ENCODE data around the gene KBTBD8.

Gene KBTBD8

GRCh38 chr3:66957367-66957766 is 40.7 kb upstream of the KBTBD8 start:
- H3K36me3 Mint-ChIP-seq (ENCODE audit: low read depth), result no peaks in the 10 kb centered on the region

GRCh38 chr3:66958067-66958466 is 40.0 kb upstream of the KBTBD8 start:
- Mint-ChIP-seq H3K9me3 (no peaks in the 10 kb centered on the region), H3K27me3 (ENCODE audit: low read depth, poor library complexity) (no peaks in the 10 kb centered on the region)
- DNase-seq, result no peak

More at GRCh38 chr3:66957367-66957766, 40.7 kb upstream of the KBTBD8 start:
- no peak for DNase-seq
- TF ChIP-seq, protein P1, sequence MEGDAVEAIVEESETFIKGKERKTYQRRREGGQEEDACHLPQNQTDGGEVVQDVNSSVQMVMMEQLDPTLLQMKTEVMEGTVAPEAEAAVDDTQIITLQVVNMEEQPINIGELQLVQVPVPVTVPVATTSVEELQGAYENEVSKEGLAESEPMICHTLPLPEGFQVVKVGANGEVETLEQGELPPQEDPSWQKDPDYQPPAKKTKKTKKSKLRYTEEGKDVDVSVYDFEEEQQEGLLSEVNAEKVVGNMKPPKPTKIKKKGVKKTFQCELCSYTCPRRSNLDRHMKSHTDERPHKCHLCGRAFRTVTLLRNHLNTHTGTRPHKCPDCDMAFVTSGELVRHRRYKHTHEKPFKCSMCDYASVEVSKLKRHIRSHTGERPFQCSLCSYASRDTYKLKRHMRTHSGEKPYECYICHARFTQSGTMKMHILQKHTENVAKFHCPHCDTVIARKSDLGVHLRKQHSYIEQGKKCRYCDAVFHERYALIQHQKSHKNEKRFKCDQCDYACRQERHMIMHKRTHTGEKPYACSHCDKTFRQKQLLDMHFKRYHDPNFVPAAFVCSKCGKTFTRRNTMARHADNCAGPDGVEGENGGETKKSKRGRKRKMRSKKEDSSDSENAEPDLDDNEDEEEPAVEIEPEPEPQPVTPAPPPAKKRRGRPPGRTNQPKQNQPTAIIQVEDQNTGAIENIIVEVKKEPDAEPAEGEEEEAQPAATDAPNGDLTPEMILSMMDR (IDR thresholded peaks at IDR 0.05), result no peak
- H3K9me3 Mint-ChIP-seq, result no peaks in the 10 kb centered on the region
- H3K27me3 Mint-ChIP-seq (ENCODE audit: low read depth, poor library complexity), result no peaks in the 10 kb centered on the region
- H3K4me3 Mint-ChIP-seq, result no peak overlapping the region
- H3K4me1 Mint-ChIP-seq, result peaks cover 4% of the 10 kb centered on the region
- H3K27ac Mint-ChIP-seq, result no peak overlapping the region

GRCh38 chr3:66962664-66963063 is 35.4 kb upstream of the KBTBD8 start:
- no peak for DNase-seq
- H3K27me3 Mint-ChIP-seq (ENCODE audit: low read depth, poor library complexity), result no peaks in the 10 kb centered on the region
- H3K36me3 Mint-ChIP-seq (ENCODE audit: low read depth), result no peaks in the 10 kb centered on the region
- H3K4me1 Mint-ChIP-seq, result no peaks in the 10 kb centered on the region
- no peak overlapping the region for H3K4me3 Mint-ChIP-seq
- no peaks in the 10 kb centered on the region for H3K9me3 Mint-ChIP-seq
- TF ChIP-seq, protein P1 (IDR thresholded peaks at IDR 0.05), result no peak
- H3K27ac Mint-ChIP-seq, result no peak overlapping the region

More at GRCh38 chr3:66958067-66958466, 40.0 kb upstream of the KBTBD8 start:
- TF ChIP-seq, protein P1 (IDR thresholded peaks at IDR 0.05), result no peak
- Mint-ChIP-seq H3K4me3 (no peak overlapping the region), H3K36me3 (ENCODE audit: low read depth) (no peaks in the 10 kb centered on the region), H3K27ac (no peak overlapping the region), H3K4me1 (peaks cover 4% of the 10 kb centered on the region)

- no peak overlapping the region for H3K27ac Mint-ChIP-seq
Observed at GRCh38 chr3:66971245-66971644, 26.9 kb upstream of the KBTBD8 start.

GRCh38 chr3:66971891-66972551 is 26.1 kb upstream of the KBTBD8 start:
- no peak overlapping the region for H3K27ac Mint-ChIP-seq
- TF ChIP-seq, protein P1 (IDR thresholded peaks at IDR 0.05), result peak; percentile 86

More at GRCh38 chr3:66971245-66971644, 26.9 kb upstream of the KBTBD8 start:
- Mint-ChIP-seq H3K27me3 (ENCODE audit: low read depth, poor library complexity) (no peaks in the 10 kb centered on the region), H3K9me3 (no peaks in the 10 kb centered on the region), H3K4me1 (peaks cover 10% of the 10 kb centered on the region), H3K4me3 (no peak overlapping the region), H3K36me3 (ENCODE audit: low read depth) (no peaks in the 10 kb centered on the region)
- TF ChIP-seq, protein P1 (IDR thresholded peaks at IDR 0.05), result no peak
- no peak for DNase-seq

GRCh38 chr3:66980791-66981190 is 17.3 kb upstream of the KBTBD8 start:
- TF ChIP-seq, protein P1 (IDR thresholded peaks at IDR 0.05), result no peak
- no peaks in the 10 kb centered on the region for H3K9me3 Mint-ChIP-seq
- H3K27ac Mint-ChIP-seq, result no peak overlapping the region
- no peaks in the 10 kb centered on the region for H3K36me3 Mint-ChIP-seq (ENCODE audit: low read depth)
- no peak overlapping the region for H3K4me3 Mint-ChIP-seq
- H3K27me3 Mint-ChIP-seq (ENCODE audit: low read depth, poor library complexity), result no peaks in the 10 kb centered on the region
- DNase-seq, result no peak
- no peaks in the 10 kb centered on the region for H3K4me1 Mint-ChIP-seq

More at GRCh38 chr3:66971891-66972551, 26.1 kb upstream of the KBTBD8 start:
- H3K27me3 Mint-ChIP-seq (ENCODE audit: low read depth, poor library complexity), result no peaks in the 10 kb centered on the region
- peaks cover 10% of the 10 kb centered on the region for H3K4me1 Mint-ChIP-seq
- peak overlapping the region; percentile 59 for H3K4me3 Mint-ChIP-seq
- DNase-seq, result peak; percentile 75
- no peaks in the 10 kb centered on the region for H3K9me3 Mint-ChIP-seq
- no peaks in the 10 kb centered on the region for H3K36me3 Mint-ChIP-seq (ENCODE audit: low read depth)

Data from nephron progenitor cell (in vitro differentiated cells).